HG03066 (cell line): ENCODE results near the gene XYLT1.

ENCODE experiments used
- ATAC-seq: cut with Tn5 transposase; IDR thresholded peaks from one replicate; pipeline ENCODE4 v1.9.1; 2021; ENCODE audit warnings: low read depth; ENCODE audit not compliant: unreplicated experiment

XYLT1 gene

DNA sequence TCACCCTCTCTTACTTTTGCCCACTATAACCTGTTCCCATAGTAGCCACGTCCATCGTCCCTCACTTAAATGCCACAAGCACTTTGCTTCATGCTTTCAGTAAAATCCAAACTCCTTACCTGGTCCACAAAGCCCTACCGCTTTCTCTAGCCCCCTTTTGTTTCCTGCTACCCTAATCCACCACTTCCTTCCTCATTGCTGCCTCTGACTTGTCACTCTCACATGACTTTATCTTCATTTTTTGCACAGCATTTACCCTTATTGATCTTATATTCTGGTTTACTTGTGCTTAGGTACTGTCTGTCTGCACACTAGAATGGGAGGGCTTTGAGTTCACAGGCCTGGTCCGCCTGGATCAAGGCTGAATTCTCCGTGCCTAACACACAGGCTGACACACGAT is 340.0 kb downstream of the XYLT1 start:
- ATAC-seq: no peak

DNA sequence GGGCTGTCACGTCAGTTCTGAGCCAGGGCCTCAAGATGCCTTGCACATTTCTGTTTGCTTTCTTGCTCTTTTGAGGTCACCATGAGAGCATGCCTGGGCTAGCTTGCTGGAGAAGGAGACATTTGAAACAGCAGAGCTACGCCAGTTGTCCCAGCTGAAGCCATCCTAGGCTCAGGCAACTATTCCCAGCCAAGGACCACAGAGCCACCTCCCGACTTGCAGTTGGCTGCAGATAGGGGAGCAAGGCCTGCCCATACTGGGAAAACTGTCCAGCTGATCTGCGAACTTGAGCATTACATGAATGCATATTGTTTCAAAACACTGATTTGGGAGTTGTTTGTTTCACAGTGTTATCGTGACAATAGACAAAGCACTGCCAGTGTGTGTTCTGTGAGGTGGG is 340.8 kb downstream of the XYLT1 start:
- ATAC-seq: no peak

DNA sequence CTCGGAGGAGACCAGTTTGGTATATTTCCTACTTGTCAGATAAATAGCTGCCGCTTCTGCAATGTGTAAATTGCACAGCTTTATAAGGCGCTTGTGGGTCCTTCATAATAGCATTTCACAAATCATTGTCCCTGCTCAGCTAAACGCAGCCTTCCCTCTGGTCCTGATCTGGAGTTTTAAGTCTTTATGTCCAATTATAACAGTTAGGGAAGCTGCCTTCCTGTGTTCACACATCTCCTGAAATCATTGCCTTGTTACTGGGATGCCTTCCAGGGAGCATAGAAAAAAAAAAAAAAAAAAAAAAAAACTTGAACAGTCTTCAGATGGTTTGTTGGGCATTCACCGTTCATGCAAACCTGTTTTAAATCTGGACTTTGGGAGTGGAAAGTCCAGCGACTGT is 342.0 kb downstream of the XYLT1 start:
- ATAC-seq: no peak

DNA sequence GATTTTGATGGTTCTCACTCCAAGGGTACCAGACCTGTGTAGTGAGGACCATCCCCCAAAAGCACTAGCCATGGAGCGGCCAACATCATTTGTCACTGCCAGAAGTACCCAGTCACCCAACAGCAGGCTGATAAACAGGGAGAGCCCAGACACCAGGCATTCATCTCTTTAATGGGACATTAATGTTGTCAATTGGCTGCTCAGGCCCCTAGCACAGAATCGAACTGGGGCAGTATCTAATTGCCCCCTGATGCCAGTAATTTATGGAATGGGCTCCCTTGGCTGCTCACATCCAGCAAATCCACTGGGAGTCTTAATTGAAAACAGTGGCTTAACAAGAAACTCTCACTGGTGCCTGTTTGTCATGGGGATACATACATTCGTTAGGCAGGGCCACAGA is 344.6 kb downstream of the XYLT1 start:
- no peak for ATAC-seq

DNA sequence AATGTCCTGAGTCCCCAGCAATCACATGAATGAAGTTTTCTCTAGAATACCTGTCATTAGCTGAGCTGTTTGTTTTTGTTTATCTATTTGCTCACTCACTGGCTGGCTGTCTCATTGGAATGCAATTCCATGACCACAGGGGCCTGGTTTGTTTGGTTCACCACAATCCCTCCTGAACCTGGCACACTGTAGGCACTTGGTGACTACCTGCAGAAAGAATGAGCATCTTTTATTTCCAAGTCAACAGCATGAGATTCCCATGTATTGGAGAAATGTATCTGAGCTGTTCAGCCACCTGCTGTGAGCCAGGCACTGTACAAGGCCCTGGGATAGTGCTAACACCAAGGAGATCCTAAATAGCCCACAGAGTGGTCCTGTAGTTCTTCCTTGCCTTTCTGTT is 345.1 kb downstream of the XYLT1 start:
- no peak for ATAC-seq

DNA sequence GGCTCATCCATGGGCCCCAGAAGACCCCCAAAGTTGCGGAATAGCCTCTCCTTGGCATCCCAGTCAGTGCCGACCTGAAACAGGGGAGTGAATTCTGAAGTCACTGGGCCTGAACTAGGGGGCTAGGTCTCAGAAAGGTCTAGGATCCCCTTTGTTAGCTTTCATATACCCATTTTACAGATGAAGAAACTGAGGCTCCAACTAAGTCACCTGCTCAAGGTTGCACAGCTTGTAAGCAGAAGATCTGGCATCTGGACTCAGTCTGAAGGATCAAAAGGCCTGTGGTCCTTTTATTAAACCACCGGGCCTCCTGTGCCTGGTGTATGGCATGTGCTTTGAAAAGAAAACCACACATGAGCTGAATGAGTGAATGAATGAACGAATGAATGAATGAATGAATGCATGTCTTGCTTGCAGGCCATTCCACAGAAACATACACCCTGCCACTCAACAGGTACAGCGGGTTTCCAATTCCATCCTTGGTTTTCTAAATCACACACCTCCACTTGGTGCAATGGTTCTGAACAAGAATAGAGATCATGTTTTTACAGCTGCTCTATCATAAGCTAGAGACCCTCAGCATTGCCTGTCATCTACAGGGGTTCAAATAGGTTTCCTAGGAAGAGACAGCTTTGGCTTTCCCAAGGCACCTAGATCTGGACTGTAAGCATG is 352.7 kb downstream of the XYLT1 start:
- no peak for ATAC-seq

DNA sequence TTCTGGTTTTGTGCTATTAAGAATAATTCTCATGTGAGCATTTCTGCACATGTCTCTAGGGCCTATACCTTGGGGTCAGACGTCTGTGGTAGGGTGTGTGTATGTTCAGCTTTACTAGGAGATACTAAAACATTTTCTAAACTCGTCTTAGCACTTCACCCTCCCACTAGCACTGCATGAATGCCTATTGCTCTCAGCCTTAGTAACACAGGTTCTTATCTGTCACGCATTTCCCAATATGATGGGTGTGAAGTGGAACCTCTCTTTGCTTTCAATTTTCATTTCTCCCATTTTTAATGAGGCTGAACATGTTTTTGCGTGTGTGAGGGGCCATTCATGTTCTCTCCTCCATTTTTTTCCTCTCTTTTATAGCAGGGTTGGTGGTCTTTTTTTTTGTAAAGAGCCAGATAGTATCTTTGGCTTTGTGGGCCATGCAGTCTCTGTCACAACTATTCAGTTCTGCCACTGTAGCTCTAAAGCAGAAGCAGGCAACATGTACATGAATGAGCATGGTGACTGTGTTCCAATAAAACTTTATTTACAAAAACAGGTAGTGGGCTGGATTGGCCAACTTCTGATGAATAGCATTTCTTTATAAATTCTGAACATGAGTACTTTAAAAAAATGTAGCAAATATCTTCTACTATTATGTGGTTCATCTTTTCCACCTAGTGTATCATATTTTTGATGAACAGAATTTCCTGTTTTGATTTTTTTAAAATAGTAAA is 354.0 kb downstream of the XYLT1 start:
- ATAC-seq: no peak

DNA sequence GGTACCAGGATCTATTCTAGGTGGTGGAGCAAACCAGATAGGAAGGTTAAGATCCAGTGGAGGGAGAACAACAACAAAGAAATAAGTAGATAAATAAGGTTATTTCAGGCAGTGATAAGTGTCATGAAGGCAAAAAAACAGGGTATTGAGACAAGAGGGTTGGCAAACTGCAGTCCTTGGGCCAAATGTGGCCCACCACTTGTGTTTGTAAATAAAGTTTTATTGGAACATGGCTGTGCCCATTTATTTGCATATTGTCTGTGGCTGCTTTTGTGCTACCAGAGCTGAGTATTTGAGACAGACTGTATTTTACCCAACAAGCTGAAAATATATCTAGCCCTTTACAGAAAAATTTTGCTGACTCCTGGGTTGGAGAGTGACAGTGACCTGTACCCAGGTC is 361.3 kb downstream of the XYLT1 start:
- no peak for ATAC-seq

DNA sequence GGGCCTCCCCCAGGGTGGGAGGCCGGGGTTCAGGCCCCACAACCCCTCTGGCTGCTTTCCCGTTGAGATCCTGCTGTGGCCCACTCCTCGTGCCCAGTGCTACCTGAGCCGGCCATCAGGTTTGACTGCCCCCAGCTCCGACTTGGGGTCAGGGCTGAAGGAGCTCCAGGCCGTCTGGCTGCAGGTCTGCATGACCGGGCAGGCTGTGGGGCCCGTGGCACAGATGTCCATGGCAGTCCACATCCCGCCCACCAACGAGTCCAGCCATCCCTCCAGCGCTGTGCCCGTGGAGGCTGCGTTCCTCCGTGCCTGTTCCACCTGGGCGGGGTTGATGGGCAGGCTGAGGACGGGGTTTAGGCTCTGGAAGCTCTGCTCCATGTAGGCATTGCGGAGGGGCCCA is 362.2 kb downstream of the XYLT1 start:
- no peak for ATAC-seq

DNA sequence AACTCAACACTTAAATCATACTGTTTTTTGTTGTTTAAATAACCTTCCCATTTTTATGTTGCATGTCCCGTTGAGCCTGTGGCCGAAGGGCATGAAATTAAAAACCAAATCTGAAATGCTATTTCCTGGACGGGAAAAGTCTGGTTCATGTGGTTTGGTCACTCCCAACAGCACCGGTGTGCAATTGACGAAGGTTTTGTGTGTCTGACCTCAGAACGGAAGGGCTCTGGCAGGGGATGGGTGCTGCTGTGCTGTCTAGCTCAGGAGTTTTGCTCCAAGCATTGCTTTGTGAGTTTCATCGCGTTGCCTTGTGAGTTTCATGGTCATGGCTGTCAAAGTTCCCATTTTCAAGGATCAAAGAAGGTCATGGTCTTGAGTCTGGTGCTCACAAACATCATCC is 363.3 kb downstream of the XYLT1 start:
- no peak for ATAC-seq

DNA sequence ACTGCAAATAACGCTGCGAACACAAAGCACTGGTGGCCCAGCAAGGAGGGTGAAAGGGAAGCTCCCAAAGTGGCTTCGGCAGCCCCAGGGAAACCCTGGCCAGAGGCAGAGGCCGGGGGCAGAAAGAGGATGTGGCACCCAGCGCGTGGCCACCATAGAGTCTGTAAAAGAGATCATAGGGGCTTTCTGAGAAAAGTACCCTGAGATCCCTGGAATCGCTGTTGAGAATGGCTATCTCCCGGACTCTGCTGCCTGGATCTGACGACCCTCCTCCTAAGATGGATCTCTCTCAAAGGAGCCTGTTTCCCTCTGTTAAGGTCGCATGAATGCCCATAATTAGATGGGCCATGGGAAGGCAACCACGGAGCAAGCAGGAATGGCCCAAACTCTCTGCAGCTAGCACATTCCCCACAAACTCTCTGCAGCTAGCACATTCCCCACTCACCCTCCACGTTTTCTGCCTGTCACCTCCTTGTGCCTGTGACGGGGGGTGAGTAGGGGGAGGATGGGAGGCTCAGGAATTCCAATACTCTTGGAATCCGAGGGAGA is 364.4 kb downstream of the XYLT1 start:
- ATAC-seq: no peak

DNA sequence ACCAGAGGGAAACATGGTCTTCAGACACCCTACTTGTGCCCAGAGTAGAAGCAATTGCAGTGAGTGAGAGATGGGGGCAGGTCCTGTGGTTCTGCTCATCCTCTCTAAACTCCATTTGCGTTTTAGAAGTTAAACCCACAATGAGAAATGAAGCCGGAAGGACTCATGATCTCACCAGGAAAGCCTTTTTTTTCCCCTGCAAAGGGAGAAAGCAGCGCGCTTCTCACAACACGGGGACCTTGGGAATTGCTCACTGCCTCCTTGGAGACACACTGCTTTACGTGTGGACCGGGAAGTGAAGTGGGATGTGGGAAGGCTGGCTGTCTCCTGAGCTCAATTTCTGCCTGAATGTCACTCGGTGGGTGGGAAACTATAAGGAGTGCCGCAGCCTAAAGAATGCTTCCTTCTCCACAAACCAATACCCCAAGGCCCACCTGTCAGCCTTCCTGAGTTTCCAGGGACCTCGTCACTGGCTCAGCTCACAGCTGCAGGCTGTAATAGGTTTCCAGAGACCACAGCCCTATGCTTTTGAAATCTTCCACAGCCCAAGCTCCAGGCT is 365.4 kb downstream of the XYLT1 start:
- ATAC-seq: no peak

DNA sequence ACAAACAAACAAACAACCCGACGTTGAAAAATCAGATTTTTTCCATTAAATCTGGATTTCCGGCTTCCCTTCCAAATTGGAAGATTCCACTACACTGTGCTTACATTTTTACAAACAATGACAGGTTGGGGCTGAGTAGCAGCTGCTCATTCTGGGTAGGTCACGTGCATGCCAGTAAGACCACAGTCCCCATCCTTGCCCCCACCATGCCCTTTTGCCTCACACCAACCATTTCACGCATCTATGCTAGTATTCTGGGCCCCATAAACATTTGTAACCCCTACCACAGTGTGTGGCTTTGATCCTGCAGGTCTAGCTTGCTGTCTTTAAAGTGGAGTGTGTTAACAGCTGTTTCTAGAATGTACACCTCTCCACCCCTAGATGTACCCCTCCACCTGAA is 366.1 kb downstream of the XYLT1 start:
- no peak for ATAC-seq

DNA sequence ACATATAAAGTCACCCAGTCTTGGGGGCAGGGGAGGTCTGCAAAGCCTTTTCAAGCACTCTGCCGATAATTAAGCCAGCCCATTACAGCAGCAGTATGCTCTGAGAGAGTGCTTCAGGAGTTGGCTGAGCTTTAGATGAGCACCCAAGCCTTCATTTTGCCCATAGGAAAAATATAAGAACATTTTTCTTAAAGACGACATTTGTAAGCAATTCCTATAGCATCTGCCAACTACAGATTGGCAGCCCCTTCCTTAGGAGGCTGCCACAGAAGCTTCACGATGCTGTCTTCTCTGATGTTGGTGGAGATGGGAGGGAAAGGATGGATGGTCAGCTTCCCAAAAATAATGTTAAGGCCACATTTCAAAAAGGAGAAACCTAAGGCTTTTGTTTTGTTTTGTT is 367.5 kb downstream of the XYLT1 start:
- ATAC-seq: no peak

DNA sequence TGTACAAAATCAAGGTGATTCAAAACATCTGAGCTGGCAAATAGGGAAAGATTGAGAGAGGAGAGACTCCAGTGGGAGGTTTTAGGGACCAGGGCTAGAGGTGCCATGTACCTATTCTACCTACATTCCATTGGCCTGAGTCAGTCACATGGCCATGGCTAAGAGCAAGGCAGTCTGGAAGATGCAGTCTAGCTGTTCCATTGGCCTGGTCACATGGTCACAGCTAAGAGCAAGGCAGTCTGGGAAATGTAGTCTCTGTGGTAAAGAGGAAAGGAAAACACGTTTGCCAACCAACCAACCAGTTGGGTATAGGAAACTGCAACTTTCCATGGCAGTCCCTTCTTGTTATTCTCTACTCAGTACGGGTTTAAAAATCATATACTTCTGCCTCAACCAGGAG is 369.1 kb downstream of the XYLT1 start:
- ATAC-seq: no peak

DNA sequence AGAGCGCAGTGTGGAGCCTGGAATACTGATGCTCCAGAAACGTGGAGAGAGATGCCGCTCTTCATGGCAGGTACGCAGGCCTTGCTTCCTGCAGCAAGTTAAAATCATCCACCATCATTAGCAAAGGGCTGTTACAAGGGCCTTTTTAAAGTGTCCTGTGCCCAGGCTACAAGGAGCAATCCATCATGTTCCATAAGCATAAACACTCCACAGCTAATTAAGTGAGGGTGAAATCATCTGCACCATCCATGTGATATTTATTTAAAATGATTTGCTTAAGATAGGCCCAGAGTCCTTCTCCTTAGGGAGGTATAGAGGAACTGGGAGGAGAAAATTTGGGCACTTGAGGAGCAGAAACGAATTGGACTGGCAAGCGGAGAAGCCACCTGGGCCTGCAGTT is 372.1 kb downstream of the XYLT1 start:
- ATAC-seq: no peak

DNA sequence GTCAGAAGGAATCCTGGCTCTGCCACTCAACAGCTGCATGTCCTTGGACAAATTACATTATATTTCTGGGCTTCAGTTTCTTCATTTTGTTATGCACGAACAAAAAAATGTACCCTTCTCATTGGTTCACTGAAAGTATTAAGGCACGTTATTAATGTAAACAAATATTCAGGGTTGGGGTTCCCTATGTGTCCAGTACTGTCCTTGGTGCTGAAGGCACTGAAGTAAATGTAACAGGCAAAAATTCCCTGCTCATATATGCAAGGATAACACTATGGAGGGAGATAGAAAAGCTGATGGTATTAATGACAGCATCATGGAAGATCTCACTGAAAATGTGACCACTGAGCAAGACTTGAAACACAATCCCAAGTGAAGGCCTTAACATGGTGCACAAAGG is 386.6 kb downstream of the XYLT1 start:
- no peak for ATAC-seq

DNA sequence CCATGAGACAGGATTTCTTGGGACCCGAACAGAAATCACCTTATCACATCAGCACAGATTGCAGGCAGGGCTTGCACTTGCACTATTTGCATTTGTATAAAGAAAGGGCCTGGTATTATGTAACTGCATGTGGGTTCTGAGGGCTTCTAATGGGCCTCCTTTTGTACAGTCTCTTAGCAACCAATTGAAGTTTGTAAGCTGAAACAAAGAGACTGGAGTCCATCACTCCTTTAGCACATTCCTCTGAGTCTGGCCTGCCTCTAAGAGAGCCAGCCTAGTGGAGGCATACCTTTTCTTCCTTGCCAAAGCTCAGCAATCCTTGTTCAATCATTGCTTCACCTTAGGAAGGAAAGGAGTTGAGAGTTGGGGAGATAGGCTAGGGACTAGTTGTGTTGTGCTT is 387.1 kb downstream of the XYLT1 start:
- no peak for ATAC-seq

DNA sequence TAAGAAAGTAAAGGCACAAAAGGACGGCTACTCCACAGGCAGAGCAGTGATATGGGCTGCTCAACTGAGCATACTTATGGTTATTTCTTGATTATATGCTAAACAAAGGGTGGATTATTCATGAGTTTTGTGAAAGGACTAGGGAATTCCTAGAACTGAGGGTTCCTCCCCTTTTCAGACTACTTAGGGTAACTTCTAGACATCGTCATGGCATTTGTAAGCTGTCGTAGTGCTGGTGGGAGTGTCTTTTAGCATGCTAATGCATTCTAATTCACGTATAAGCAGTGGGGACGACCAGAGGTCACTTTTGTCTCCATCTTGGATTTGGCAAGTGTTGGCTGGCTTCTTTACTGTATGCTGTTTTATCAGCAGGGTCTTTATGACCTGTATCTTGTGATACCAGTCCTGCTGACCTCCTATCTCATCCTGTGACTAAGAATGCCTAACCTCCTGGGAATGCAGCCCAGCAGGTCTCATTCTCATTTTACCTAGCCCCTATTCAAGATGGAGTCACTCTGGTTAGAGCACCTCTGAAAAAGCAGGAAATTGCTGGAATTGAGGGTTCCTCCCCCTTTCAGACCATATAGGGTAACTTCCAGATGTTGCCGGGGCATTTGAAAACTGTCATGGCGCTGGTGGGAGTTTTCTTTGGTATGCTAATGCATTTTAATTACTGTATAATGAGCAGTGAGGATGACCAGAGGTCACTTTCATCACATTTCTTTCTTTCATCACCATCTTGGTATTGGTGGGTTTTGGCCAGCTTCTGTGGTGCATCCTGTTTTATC is 388.5 kb downstream of the XYLT1 start:
- no peak for ATAC-seq

DNA sequence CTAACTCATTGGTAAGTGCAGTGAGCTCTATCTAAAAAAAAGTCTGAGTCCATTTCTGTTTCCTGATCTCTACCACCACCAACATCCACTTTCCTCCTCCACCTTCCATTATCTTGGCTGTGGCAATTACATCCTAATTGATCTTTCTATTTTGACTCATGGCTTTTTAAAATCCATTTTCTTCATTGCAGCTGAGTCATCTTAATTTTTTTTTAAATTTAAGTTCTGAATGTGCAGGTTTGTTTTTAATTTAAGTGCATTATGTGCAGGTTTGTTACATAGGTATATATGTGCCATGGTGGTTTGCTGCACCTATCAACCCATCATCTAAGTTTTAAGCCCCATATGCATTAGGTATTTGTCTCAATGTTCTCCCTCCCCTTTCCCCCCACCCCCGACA is 390.7 kb downstream of the XYLT1 start:
- no peak for ATAC-seq

DNA sequence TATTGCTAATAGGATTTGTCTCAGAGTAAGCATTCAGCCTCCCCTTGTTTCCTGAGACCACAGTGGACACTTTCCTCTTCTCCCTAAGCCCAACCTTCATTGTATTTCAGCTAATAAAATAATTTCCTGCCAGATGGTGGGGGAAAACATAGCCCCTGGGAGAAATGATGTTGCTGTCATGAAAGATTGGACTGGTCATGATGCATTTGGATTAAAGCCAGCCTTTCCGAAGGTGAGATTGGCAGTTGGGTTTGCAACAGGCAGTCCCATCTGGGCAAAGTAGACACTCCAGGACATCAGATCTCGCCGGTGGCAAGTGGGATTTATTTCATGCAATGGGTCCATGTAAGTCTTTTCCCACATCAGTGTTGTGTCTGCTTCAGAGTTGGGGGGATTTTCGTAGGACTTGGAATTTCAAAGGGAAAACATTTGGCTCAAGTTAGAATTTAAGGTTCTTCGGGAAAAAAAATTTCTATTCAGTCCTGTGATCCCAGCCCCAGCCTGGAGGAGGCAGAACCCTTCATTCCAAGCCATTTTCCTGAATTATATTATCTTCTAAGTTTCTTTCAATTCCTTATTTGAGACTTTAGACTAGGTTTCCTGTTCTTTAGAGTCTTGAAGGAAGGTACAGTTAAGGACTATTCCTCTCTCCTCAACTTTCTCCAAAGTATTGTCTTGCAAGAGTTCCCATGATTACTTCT is 391.7 kb downstream of the XYLT1 start:
- no peak for ATAC-seq
